HG02973 (cell line): ENCODE measurements around the gene PRRT3.
A peak's percentile ranks its signal among the peaks of the same experiment; 100 is the strongest.
"Not testable (repeated sequence)": the region's sequence is repeated elsewhere in the genome, so short reads cannot be mapped to it uniquely, and the experiment has no call there.

ENCODE experiments used
- ATAC-seq: cut with Tn5 transposase; IDR thresholded peaks from one replicate; pipeline ENCODE4 v1.9.1; 2021; ENCODE audit warnings: moderate library complexity; ENCODE audit not compliant: unreplicated experiment

The PRRT3 gene

GRCh38 chr3:9947025-9947995 lies 4.9 kb downstream of the PRRT3 start:
- ATAC-seq = no peak

- peak; percentile 55 for ATAC-seq
Measured at GRCh38 chr3:9946112-9947024, 5.8 kb downstream of the PRRT3 start.

- no peak for ATAC-seq
Measured at GRCh38 chr3:9945358-9945757, 6.8 kb downstream of the PRRT3 start.

- no peak for ATAC-seq
Measured at GRCh38 chr3:9944271-9944670, 7.9 kb downstream of the PRRT3 start.

- ATAC-seq = no peak
Measured at GRCh38 chr3:9942934-9943690, 9.1 kb downstream of the PRRT3 start.

- ATAC-seq = no peak
Measured at GRCh38 chr3:9942164-9942563, 10.0 kb downstream of the PRRT3 start.

- ATAC-seq = no peak
Measured at GRCh38 chr3:9940746-9941145, 11.5 kb downstream of the PRRT3 start.

- ATAC-seq = not testable (repeated sequence)
Measured at GRCh38 chr3:9939906-9940305, 12.3 kb downstream of the PRRT3 start.

GRCh38 chr3:9938966-9939365 lies 13.2 kb downstream of the PRRT3 start:
- ATAC-seq = no peak

GRCh38 chr3:9937486-9938238 lies 14.5 kb downstream of the PRRT3 start:
- ATAC-seq = no peak

- no peak for ATAC-seq
Measured at GRCh38 chr3:9935966-9936510, 16.2 kb downstream of the PRRT3 start.

GRCh38 chr3:9934993-9935392 lies 17.2 kb downstream of the PRRT3 start:
- no peak for ATAC-seq

- no peak for ATAC-seq
Measured at GRCh38 chr3:9934235-9934621, 18.0 kb downstream of the PRRT3 start.

- peak; percentile 83 for ATAC-seq
Measured at GRCh38 chr3:9933561-9934234, 18.5 kb downstream of the PRRT3 start, which contains the start of gene CRELD1. Gene CRELD1, plus strand, starts transcription at chr3:9933834. Its CDS starts 605 bp downstream, at chr3:9934439.

- peak; percentile 66 for ATAC-seq
Measured at GRCh38 chr3:9932843-9933560, 19.2 kb downstream of the PRRT3 start.

- no peak for ATAC-seq
Measured at GRCh38 chr3:9932535-9932842, 19.7 kb downstream of the PRRT3 start.

GRCh38 chr3:9930804-9931418 lies 21.3 kb downstream of the PRRT3 start:
- ATAC-seq = no peak

GRCh38 chr3:9928158-9928557 lies 24.1 kb downstream of the PRRT3 start:
- ATAC-seq = no peak
